ENCODE results near the gene CCSER1. TPM values are rescaled to one million over a fixed set of nuclear protein-coding genes. Genes with fewer than 3 reads are reported as not detected.

CCSER1 gene
- total and polyA plus RNA-seq, 10 donors: 1.3 to 30.4 (median 20.4) TPM

GRCh38 chr4:90162566-90162965, 35.4 kb downstream of the CCSER1 start:
- Histone ChIP-seq H3K4me1 (no peaks in the 10 kb centered on the region), H3K4me3 (no peak overlapping the region), H3K27ac (no peak overlapping the region), H3K36me3 (no peaks in the 10 kb centered on the region), H3K27me3 (replicated peaks in 1 of 7) (no peaks in the 10 kb centered on the region), H3K9me3 (no peaks in the 10 kb centered on the region)
- intact Hi-C loops (cut with DNase I; ENCODE audit: low total_unique reads): no loop called here
- no peak for DNase-seq
- TF ChIP-seq POLR2A (IDR thresholded peaks at IDR 0.05): no peak
- no peak for TF ChIP-seq CTCF (IDR thresholded peaks at IDR 0.05 in 8 of 11, conservative IDR thresholded peaks at IDR 0.05 in 3 of 11)
- no peak for TF ChIP-seq POLR2AphosphoS5 (IDR thresholded peaks at IDR 0.05)
- 77 to 93% (median 90%) methylated on average over 1 of the region's 1 CpG for WGBS, 5 donors

GRCh38 chr4:90163872-90164271, 36.7 kb downstream of the CCSER1 start:
- 62 to 85% (median 73%) methylated on average over 1 of the region's 1 CpG for WGBS, 5 donors
- no peaks in the 10 kb centered on the region for H3K27me3 ChIP-seq (replicated peaks in 1 of 7)
- H3K4me3 ChIP-seq: no peak overlapping the region
- intact Hi-C loops (cut with DNase I; ENCODE audit: low total_unique reads): no loop called here
- H3K4me1 ChIP-seq: no peaks in the 10 kb centered on the region
- TF ChIP-seq POLR2AphosphoS5 (IDR thresholded peaks at IDR 0.05) (no peak), POLR2A (IDR thresholded peaks at IDR 0.05) (no peak), CTCF (IDR thresholded peaks at IDR 0.05 in 8 of 11, conservative IDR thresholded peaks at IDR 0.05 in 3 of 11) (no peak)
- DNase-seq: no peak
- no peaks in the 10 kb centered on the region for H3K9me3 ChIP-seq
- H3K27ac ChIP-seq: no peak overlapping the region
- H3K36me3 ChIP-seq: no peaks in the 10 kb centered on the region

- intact Hi-C loops (cut with DNase I; ENCODE audit: low total_unique reads): no loop called here
- WGBS, 5 donors: 77 to 86% (median 81%) methylated on average over 5 of the region's 5 CpGs
- Histone ChIP-seq H3K27me3 (replicated peaks in 1 of 7) (no peaks in the 10 kb centered on the region), H3K36me3 (no peaks in the 10 kb centered on the region), H3K4me3 (no peak overlapping the region), H3K27ac (no peak overlapping the region), H3K4me1 (no peaks in the 10 kb centered on the region), H3K9me3 (peaks cover 0 to 5% (median 0%) of the 10 kb centered on the region in 8 donors)
- no peak for TF ChIP-seq CTCF (IDR thresholded peaks at IDR 0.05 in 8 of 11, conservative IDR thresholded peaks at IDR 0.05 in 3 of 11)
- no peak for TF ChIP-seq POLR2A (IDR thresholded peaks at IDR 0.05)
- TF ChIP-seq POLR2AphosphoS5 (IDR thresholded peaks at IDR 0.05): no peak
- no peak for DNase-seq
Measured at GRCh38 chr4:90165883-90166282, 38.7 kb downstream of the CCSER1 start.

- intact Hi-C loops (cut with DNase I; ENCODE audit: low total_unique reads): no loop called here
- H3K4me3 ChIP-seq: no peak overlapping the region
- no peaks in the 10 kb centered on the region for H3K4me1 ChIP-seq
- peaks cover 0 to 5% (median 0%) of the 10 kb centered on the region in 8 donors for H3K9me3 ChIP-seq
- TF ChIP-seq POLR2A (IDR thresholded peaks at IDR 0.05): no peak
- TF ChIP-seq CTCF (IDR thresholded peaks at IDR 0.05 in 8 of 11, conservative IDR thresholded peaks at IDR 0.05 in 3 of 11): no peak
- no peak for TF ChIP-seq POLR2AphosphoS5 (IDR thresholded peaks at IDR 0.05)
- no peaks in the 10 kb centered on the region for H3K27me3 ChIP-seq (replicated peaks in 1 of 7)
- 82 to 95% (median 91%) methylated on average over 2 of the region's 2 CpGs for WGBS, 5 donors
- no peak overlapping the region for H3K27ac ChIP-seq
- H3K36me3 ChIP-seq: no peaks in the 10 kb centered on the region
- DNase-seq: no peak
Measured at GRCh38 chr4:90171491-90171890, 44.3 kb downstream of the CCSER1 start.
